Neural cell (in vitro differentiated cells): ENCODE data around the gene TTC32.

Experiments
- EP300 ChIP-seq: fragments of 450-650 bp; conservative IDR thresholded peaks from 2 replicates; pipeline ENCODE4 v1.6.1; 2014; ENCODE audit warnings: antibody characterized with exemption, mild to moderate bottlenecking, moderate library complexity; ENCODE audit not compliant: poor library complexity, severe bottlenecking
- EZH2 ChIP-seq: fragments of 200-600, 300-800 bp; shearing (Covaris generic), sonication (generic); IDR thresholded peaks from 2 replicates; pipeline ENCODE4 v1.6.1; 2014; ENCODE audit warnings: antibody characterized with exemption, low read length, borderline replicate concordance, mild to moderate bottlenecking; ENCODE audit not compliant: insufficient read depth, poor library complexity, severe bottlenecking
- MXI1 ChIP-seq: fragments of 450-650 bp; conservative IDR thresholded peaks from 2 replicates; pipeline ENCODE4 v1.6.1; 2014; ENCODE audit warnings: antibody characterized with exemption, mild to moderate bottlenecking; ENCODE audit not compliant: poor library complexity, severe bottlenecking
- POLR2AphosphoS5 ChIP-seq: IDR thresholded peaks from 2 replicates; pipeline ENCODE4 v1.6.1; 2012
- RAD21 ChIP-seq: fragments of 450-650 bp; conservative IDR thresholded peaks from 2 replicates; pipeline ENCODE4 v1.6.1; 2014; ENCODE audit warnings: antibody characterized with exemption, mild to moderate bottlenecking, moderate library complexity
- REST ChIP-seq: IDR thresholded peaks from 2 replicates; pipeline ENCODE4 v1.6.1; 2012; ENCODE audit warnings: borderline replicate concordance
- SMC3 ChIP-seq: fragments of 450-650 bp; conservative IDR thresholded peaks from 2 replicates; pipeline ENCODE4 v1.6.1; 2014; ENCODE audit warnings: antibody characterized with exemption, mild to moderate bottlenecking, moderate library complexity; ENCODE audit not compliant: poor library complexity
- TAF1 ChIP-seq: IDR thresholded peaks from 2 replicates; pipeline ENCODE4 v1.6.1; 2012; ENCODE audit warnings: low read depth
- TF ChIP-seq, protein P1 (sequence below): fragments of 450-650 bp; IDR thresholded peaks from 2 replicates; pipeline ENCODE4 v1.5.1; 2014; ENCODE audit warnings: antibody characterized with exemption, mild to moderate bottlenecking, moderate library complexity; ENCODE audit not compliant: poor library complexity, severe bottlenecking

GRCh38 chr2:19859565-19859964 lies 42.2 kb downstream of the TTC32 start:
- TF ChIP-seq MXI1 = no peak
- TF ChIP-seq, protein P1, sequence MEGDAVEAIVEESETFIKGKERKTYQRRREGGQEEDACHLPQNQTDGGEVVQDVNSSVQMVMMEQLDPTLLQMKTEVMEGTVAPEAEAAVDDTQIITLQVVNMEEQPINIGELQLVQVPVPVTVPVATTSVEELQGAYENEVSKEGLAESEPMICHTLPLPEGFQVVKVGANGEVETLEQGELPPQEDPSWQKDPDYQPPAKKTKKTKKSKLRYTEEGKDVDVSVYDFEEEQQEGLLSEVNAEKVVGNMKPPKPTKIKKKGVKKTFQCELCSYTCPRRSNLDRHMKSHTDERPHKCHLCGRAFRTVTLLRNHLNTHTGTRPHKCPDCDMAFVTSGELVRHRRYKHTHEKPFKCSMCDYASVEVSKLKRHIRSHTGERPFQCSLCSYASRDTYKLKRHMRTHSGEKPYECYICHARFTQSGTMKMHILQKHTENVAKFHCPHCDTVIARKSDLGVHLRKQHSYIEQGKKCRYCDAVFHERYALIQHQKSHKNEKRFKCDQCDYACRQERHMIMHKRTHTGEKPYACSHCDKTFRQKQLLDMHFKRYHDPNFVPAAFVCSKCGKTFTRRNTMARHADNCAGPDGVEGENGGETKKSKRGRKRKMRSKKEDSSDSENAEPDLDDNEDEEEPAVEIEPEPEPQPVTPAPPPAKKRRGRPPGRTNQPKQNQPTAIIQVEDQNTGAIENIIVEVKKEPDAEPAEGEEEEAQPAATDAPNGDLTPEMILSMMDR = no peak
- TF ChIP-seq POLR2AphosphoS5 = no peak
- TF ChIP-seq EZH2 = no peak
- no peak for TF ChIP-seq SMC3
- TF ChIP-seq EP300 = no peak
- no peak for TF ChIP-seq RAD21
- no peak for TF ChIP-seq TAF1
- no peak for TF ChIP-seq REST
